GM21576 (cell line): ENCODE results near the gene SLC16A6.
"Not testable (repeated sequence)": the region's sequence is repeated elsewhere in the genome, so short reads cannot be mapped to it uniquely, and the experiment has no call there.

ENCODE experiments used
- ATAC-seq: cut with Tn5 transposase; IDR thresholded peaks from one replicate; pipeline ENCODE4 v1.9.1; 2021; ENCODE audit warnings: mild to moderate bottlenecking, moderate library complexity; ENCODE audit not compliant: unreplicated experiment

SLC16A6 gene

GRCh38 chr17:68290955-68291835 lies at the start of gene SLC16A6, which contains the start of gene ARSG:
SLC16A6 (minus strand) TSS chr17:68291127; CDS start chr17:68278320, 12,807 bp downstream.
ARSG (plus strand) TSS chr17:68291495; CDS start chr17:68307494, 15,999 bp downstream.
- peak; percentile 33 for ATAC-seq

- ATAC-seq, result no peak
Measured at GRCh38 chr17:68334393-68334792, 43.5 kb upstream of the SLC16A6 start.

- not testable (repeated sequence) for ATAC-seq
Measured at GRCh38 chr17:68331932-68332331, 41.0 kb upstream of the SLC16A6 start.

GRCh38 chr17:68329331-68329730 lies 38.4 kb upstream of the SLC16A6 start:
- no peak for ATAC-seq

- ATAC-seq, result no peak
Measured at GRCh38 chr17:68328676-68329075, 37.7 kb upstream of the SLC16A6 start.

- no peak for ATAC-seq
Measured at GRCh38 chr17:68327823-68328557, 37.1 kb upstream of the SLC16A6 start.

GRCh38 chr17:68326681-68327080 lies 35.8 kb upstream of the SLC16A6 start:
- ATAC-seq, result no peak

- no peak for ATAC-seq
Measured at GRCh38 chr17:68325961-68326360, 35.0 kb upstream of the SLC16A6 start.

- ATAC-seq, result no peak
Measured at GRCh38 chr17:68324654-68325336, 33.9 kb upstream of the SLC16A6 start.

GRCh38 chr17:68324114-68324513 lies 33.2 kb upstream of the SLC16A6 start:
- ATAC-seq, result no peak

- ATAC-seq, result no peak
Measured at GRCh38 chr17:68322630-68323029, 31.7 kb upstream of the SLC16A6 start.

- no peak for ATAC-seq
Measured at GRCh38 chr17:68321556-68321954, 30.6 kb upstream of the SLC16A6 start.

GRCh38 chr17:68320943-68321555 lies 30.1 kb upstream of the SLC16A6 start:
- ATAC-seq, result no peak

- no peak for ATAC-seq
Measured at GRCh38 chr17:68320311-68320865, 29.5 kb upstream of the SLC16A6 start.

- ATAC-seq, result no peak
Measured at GRCh38 chr17:68319410-68320162, 28.7 kb upstream of the SLC16A6 start.

GRCh38 chr17:68318103-68318991 lies 27.4 kb upstream of the SLC16A6 start:
- ATAC-seq, result no peak

GRCh38 chr17:68317458-68317857 lies 26.5 kb upstream of the SLC16A6 start:
- ATAC-seq, result no peak

- ATAC-seq, result no peak
Measured at GRCh38 chr17:68315930-68316329, 25.0 kb upstream of the SLC16A6 start.
